Kidney capillary endothelial cell (primary cell): ENCODE data around the gene NUFIP1.
"Not testable (repeated sequence)": the region's sequence is repeated elsewhere in the genome, so short reads cannot be mapped to it uniquely, and the experiment has no call there.

Experiments used
- DNase-seq: peaks from one replicate; pipeline ENCODE4 v3.0.0-alpha.2; 2018; ENCODE audit warnings: low spot score

The NUFIP1 gene

GRCh38 chr13:44969551-44970484 is 19.5 kb downstream of the NUFIP1 start:
- DNase-seq = peak; percentile 75

DNA sequence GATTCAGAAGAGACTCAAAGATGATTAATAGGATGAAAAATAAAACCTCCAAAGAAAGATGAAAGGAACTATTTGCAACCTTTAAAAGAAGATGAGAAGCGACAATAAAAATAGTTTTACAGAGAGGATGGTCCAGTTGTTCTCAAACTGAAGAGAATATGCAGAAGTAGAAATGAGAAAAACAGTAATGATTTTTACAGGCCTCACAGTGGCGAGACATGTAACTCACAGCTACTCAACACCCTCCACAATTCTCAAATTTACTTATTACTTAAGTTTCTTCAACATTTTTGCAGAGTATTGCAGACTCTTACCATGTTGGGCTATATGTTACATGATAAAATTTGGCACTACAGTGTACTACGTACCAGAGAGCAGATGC is 20.8 kb downstream of the NUFIP1 start:
- no peak for DNase-seq

DNA sequence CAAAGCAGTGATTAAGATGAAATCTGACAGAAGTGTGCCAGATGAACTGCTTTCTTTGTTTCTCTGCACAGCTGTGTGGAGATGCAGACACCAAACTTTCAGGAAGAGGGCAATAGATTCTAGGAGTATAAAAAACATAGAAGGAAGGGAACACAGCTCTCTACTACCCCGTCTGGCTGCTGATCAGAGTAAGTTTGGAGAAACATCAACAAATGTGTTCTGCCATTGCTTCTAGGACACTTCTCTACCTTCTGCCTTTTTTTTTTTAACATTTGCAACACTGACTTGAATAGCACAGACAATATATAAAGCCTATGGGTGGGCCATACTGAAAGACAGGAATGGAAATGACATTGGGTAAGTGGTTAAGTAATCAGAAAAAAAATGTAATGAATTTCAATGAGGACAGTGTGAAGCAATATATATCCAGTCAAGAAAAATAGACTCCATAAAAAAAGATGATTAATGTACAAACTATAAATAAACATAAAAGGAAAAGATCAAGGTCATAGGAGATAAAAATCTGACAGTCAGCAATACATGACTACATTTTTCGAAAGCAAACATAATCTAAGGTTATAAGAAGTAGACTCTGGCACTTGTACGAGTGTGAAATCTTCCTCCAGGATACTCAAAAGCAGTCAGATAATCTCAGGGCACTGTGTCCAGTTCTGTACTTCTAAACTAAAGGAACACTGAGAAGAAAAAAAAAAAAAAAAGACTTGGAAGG is 21.4 kb downstream of the NUFIP1 start:
- no peak for DNase-seq

GRCh38 chr13:44961997-44962396 is 27.3 kb downstream of the NUFIP1 start:
- DNase-seq = no peak

GRCh38 chr13:44955406-44955805 is 33.9 kb downstream of the NUFIP1 start:
- no peak for DNase-seq

DNA sequence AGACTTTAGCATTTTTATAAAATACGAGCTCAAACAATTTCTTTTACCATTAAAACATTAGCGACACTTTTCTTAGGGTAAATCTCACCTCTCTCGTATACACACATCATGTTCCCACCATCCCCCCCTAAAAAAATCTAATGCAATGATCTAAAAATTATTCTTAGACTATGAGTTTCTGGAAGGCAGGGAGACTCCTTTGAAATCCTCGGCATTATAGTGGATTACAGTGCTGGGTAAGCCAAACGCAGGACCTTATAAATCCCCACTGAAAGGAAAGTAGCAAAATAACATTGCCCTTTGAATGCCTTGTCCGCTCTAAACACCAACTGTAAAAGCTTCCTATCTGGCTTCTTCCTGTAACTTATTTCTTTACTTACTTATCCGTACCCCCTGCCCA is 35.0 kb downstream of the NUFIP1 start:
- DNase-seq = no peak

DNA sequence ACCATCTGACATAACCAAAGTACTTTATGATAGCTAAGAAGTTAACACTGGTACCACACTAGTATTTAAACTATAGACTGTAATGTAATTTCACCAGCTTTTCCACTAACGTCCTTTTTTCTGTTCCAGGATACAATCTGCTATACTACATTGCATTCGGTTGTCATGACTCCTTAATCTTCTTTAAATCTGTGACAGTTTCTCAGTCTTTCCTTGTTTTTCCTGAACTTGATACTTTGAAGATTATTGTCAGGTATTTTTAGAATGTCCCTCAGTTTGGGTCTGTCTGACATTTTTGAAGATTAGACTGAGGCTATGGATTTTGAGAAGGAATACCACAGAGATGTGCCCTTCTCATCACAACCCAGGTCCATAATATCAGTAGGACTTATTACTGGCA is 36.6 kb downstream of the NUFIP1 start:
- no peak for DNase-seq

- DNase-seq = no peak
These were observed 38.1 kb downstream of the NUFIP1 start for GRCh38 chr13:44951184-44951583.

DNA sequence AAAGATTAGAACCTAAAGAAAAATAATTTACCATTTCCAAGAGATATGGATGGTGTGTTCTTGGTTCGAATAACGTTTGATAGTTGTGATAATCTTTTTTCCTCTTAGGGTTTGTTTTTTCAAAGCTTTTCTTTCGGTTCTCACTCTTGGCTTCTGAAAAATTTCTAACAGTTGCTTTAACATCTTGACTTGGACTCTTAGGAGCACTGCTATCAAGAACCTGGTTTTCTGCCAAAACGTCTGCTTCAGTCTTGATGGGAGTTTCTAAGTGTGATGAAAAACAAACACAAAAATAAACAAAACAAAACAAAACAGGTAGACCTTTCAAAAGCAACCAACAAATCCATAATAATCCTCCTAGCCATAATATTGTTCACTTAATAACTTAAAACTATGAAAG is 45.9 kb downstream of the NUFIP1 start:
- not testable (repeated sequence) for DNase-seq

GRCh38 chr13:44938854-44939253 is 50.4 kb downstream of the NUFIP1 start:
- no peak for DNase-seq

DNA sequence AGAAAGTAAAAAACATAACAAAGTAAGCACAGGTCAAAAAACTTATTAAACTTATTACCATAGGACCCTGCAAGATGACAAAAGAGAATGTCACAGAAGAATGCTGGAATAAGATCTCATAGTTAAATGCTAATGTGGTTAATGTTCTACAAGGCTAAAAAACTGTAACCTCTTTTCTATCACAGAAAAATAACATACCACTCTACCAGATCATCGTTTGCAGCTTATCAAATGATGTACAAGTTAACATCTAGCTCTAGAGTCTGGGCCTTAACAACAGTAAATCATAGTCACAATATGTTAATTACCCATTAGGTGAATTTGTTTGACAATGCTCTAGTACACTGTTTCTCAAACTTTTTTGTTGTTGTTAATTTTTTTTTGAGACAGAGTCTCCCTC is 53.0 kb downstream of the NUFIP1 start:
- no peak for DNase-seq

- peak; percentile 54 for DNase-seq
These were observed 54.5 kb downstream of the NUFIP1 start for GRCh38 chr13:44934724-44935123.

- peak; percentile 98 for DNase-seq
These were observed 56.4 kb downstream of the NUFIP1 start for GRCh38 chr13:44932850-44933251.

DNA sequence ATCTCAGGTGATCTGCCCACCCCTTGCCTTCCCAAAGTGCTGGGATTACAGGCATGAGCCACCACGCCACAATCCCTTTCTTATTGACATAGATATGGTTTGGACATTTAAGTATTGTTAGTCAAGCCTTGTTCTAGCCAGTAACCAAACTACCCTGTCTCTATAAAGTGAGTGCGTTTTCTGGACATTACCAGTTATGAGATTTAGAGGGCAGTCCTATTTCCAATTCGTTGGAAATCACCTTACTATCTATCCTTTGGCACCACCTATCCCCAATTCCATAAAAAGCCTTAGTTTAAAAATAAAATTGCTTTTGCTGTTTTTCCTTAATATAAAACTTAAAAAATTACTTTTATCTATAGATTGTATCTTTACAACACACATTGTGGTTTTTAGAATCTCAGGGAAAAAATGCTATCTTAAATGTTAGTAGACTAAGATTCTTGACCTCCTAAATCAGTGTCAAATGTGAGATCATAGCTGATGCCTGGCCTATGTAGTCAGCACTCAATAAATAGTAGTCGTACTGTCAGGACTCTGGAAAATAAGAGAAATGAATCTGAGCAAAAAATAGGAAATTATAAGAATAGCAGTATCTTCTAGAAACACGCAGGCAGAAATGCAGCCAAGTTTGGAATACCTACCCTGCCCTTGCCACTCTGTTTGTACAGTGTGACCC is 57.0 kb downstream of the NUFIP1 start:
- DNase-seq = no peak

DNA sequence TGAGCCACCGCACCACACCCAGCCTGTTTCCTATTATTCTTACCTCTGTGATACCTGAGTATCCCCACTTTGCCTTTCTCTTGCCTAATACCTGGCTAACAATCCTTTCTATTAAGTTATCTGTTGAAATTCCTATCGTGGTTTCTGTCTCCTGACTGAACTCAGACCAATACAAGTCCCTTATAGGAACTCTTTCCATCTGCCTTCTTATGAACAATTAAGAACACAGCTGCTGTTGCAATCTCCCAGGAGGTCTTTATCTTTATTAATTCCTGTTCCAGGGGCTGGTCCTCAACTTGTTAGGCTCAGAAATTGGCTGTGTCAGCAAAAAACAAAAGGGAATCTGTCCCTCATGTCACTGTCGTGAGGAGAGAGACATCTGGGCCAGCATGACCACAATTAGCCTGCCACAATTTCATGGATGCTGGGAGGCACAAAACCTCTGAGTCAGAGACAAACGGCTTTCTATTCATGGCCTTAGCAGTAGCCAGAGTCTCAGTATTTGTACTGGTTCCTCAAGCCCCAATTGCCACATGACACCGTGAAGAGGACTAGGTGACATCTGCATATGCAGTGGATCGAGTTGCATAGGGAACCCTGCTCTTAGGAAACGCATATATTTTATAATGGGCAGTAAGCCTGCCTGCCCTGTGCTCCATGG is 58.2 kb downstream of the NUFIP1 start:
- DNase-seq = no peak

GRCh38 chr13:44930280-44930679 is 59.0 kb downstream of the NUFIP1 start:
- DNase-seq = no peak

GRCh38 chr13:44929692-44930091 is 59.6 kb downstream of the NUFIP1 start:
- DNase-seq = no peak

- no peak for DNase-seq
These were observed 61.3 kb downstream of the NUFIP1 start for GRCh38 chr13:44927968-44928367.

DNA sequence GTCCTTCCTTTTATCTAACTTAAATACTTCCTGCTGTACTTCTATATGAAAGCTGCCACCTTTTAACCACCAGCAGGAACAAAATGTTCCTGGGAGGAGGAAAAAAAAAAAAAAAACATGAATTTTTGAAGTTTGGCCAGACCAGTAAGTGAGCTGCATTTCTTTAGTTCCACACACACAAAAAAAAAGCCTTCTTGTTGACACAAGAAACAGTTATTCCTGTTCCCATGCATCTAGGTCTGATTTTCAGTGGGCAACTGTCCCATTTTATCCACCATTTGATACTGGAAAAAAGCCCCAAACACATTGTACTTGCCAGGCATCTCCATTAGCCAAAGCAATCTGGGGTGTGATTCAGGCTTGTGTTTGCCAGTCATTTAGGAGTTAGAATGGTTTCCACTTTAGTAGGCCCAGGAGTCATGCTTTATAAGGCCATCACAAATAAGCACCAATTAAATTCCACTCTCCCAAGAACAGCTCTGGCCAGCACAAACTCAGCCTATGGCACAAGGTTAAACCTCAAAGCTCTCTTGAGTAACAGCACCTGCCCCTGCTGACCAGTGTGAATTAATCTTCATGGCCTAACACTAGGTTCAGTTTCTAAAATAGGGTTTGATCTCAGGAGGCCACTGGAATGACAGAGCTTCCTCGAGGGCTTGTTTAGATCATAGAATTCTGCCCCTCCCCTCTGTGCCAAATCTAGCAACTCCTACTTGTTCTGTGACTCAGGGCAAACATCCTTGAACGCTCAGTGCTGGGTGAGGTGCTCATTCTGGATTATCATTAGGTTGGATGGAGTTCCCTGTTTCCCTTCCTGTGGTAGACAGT is 67.1 kb downstream of the NUFIP1 start:
- peak; percentile 86 for DNase-seq

GRCh38 chr13:44921246-44921877 is 67.9 kb downstream of the NUFIP1 start:
- no peak for DNase-seq

- no peak for DNase-seq
These were observed 69.3 kb downstream of the NUFIP1 start for GRCh38 chr13:44920013-44920412.
